Suprapubic skin (tissue), 4 donors: ENCODE results near the gene OR52E5. TPM values are rescaled to one million over a fixed set of nuclear protein-coding genes. Genes with fewer than 3 reads are reported as not detected.

Experiments
- DNase-seq, 2 donors: peaks; one replicate each; pipeline ENCODE4 v3.0.0-alpha.2; 2019; ENCODE audit warnings: low spot score in 2 of 2
- H3K27ac ChIP-seq: fragments of 200-600 bp; sonication (generic); one replicate; pipeline ENCODE4 v1.5.1; 2019
- H3K27me3 ChIP-seq: fragments of 200-600 bp; sonication (generic); one replicate; pipeline ENCODE4 v1.5.1; 2019
- H3K36me3 ChIP-seq: fragments of 200-600 bp; sonication (generic); one replicate; pipeline ENCODE4 v1.5.1; 2019
- H3K4me1 ChIP-seq: fragments of 200-600 bp; sonication (generic); one replicate; pipeline ENCODE4 v1.5.1; 2019
- H3K4me3 ChIP-seq: fragments of 200-600 bp; sonication (generic); one replicate; pipeline ENCODE4 v1.5.1; 2019; ENCODE audit warnings: mild to moderate bottlenecking
- H3K9me3 ChIP-seq: fragments of 200-600 bp; sonication (generic); one replicate; pipeline ENCODE4 v1.5.1; 2019
- EP300 ChIP-seq: sonication (generic); formaldehyde crosslinking; IDR thresholded peaks from one replicate; pipeline ENCODE4 v1.6.1; 2017; ENCODE audit warnings: antibody characterized with exemption
- POLR2A ChIP-seq, 2 donors: fragments of 450-650 bp; IDR thresholded peaks; one replicate each; pipeline ENCODE4 v1.6.1; 2017; ENCODE audit warnings: antibody characterized with exemption in 2 of 2, mild to moderate bottlenecking in 2 of 2, moderate library complexity in 2 of 2
- POLR2AphosphoS5 ChIP-seq, 3 donors: sonication (generic); formaldehyde crosslinking; IDR thresholded peaks; one replicate each; pipeline ENCODE4 v1.6.1; 2017; ENCODE audit warnings: antibody characterized with exemption in 3 of 3
- WGBS: methylation state at CpG from one replicate; pipeline ENCODE4 v1.1.5; 2018; 5-methylcytosine and 5-hydroxymethylcytosine counted together
- total RNA-seq, 4 donors: library from RNA; depleted of rRNA; stranded (reverse); fragments of >200 nt; gene quantifications; one replicate each; pipeline ENCODE4 v1.1.0, GENCODE V29; 2016
- TF ChIP-seq, protein P1 (sequence below), 2 donors: fragments of 200-600 bp in 1 of 2; fragments of 450-650 bp in 1 of 2; sonication (generic) in 1 of 2; IDR thresholded peaks; one replicate each; pipeline ENCODE4 v1.5.1; 2016 to 2019; ENCODE audit warnings: antibody characterized with exemption in 2 of 2, mild to moderate bottlenecking in 1 of 2, moderate library complexity in 1 of 2

OR52E5 gene
- total RNA-seq, 4 donors from 2014 or later = not detected

DNA sequence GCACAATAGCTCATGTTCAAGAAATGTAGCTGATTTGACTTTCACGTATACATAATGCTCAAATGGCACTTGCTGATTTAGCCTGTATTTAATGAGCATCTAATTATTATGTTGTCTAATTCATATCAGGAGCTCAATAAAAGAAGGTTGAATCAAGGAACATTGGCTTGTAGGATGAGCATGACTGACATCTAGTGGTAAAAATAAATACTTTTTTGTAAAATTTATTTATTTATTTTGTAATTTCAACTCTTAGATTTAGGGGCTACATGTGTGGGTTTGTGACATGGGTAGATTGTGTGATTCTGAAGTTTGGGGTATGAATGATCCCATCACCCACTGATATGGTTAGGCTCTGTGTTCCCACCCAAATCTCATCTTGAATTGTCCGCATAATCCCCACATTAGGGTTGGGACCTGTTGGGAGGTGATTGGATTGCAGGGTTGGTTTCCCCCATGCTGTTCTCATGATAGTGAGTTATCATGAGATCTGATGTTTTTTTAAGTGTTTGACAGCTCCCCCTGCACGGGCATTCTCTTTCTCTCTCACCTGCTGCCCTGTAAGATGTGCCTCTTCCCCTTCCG, 1.7 kb upstream of the OR52E5 start:
- no peak overlapping the region for H3K4me3 ChIP-seq
- H3K36me3 ChIP-seq = no peaks in the 10 kb centered on the region
- H3K27me3 ChIP-seq = no peaks in the 10 kb centered on the region
- TF ChIP-seq, protein P1, sequence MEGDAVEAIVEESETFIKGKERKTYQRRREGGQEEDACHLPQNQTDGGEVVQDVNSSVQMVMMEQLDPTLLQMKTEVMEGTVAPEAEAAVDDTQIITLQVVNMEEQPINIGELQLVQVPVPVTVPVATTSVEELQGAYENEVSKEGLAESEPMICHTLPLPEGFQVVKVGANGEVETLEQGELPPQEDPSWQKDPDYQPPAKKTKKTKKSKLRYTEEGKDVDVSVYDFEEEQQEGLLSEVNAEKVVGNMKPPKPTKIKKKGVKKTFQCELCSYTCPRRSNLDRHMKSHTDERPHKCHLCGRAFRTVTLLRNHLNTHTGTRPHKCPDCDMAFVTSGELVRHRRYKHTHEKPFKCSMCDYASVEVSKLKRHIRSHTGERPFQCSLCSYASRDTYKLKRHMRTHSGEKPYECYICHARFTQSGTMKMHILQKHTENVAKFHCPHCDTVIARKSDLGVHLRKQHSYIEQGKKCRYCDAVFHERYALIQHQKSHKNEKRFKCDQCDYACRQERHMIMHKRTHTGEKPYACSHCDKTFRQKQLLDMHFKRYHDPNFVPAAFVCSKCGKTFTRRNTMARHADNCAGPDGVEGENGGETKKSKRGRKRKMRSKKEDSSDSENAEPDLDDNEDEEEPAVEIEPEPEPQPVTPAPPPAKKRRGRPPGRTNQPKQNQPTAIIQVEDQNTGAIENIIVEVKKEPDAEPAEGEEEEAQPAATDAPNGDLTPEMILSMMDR (IDR thresholded peaks at IDR 0.05) = peak in 1 of 2 donors; percentile 16
- no peak for TF ChIP-seq POLR2AphosphoS5 (IDR thresholded peaks at IDR 0.05)
- TF ChIP-seq POLR2A (IDR thresholded peaks at IDR 0.05) = no peak
- WGBS = 68% methylated on average over 4 of the region's 4 CpGs
- no peaks in the 10 kb centered on the region for H3K4me1 ChIP-seq
- DNase-seq = no peak
- H3K9me3 ChIP-seq = no peaks in the 10 kb centered on the region
- no peak overlapping the region for H3K27ac ChIP-seq

GRCh38 chr11:5899534-5899933, 6.5 kb downstream of the OR52E5 start:
- no peaks in the 10 kb centered on the region for H3K27me3 ChIP-seq
- WGBS = 90% methylated on average over 2 of the region's 2 CpGs
- H3K9me3 ChIP-seq = no peaks in the 10 kb centered on the region
- TF ChIP-seq EP300 = no peak
- TF ChIP-seq, protein P1 (IDR thresholded peaks at IDR 0.05) = no peak
- no peak for TF ChIP-seq POLR2AphosphoS5 (IDR thresholded peaks at IDR 0.05)
- no peak for TF ChIP-seq POLR2A (IDR thresholded peaks at IDR 0.05)
- H3K27ac ChIP-seq = no peak overlapping the region
- H3K4me1 ChIP-seq = no peaks in the 10 kb centered on the region
- DNase-seq = no peak
- no peaks in the 10 kb centered on the region for H3K36me3 ChIP-seq
- H3K4me3 ChIP-seq = no peak overlapping the region

- Histone ChIP-seq H3K4me1 (no peaks in the 10 kb centered on the region), H3K4me3 (no peak overlapping the region), H3K9me3 (no peaks in the 10 kb centered on the region), H3K27ac (no peak overlapping the region), H3K27me3 (no peaks in the 10 kb centered on the region), H3K36me3 (no peaks in the 10 kb centered on the region)
- 92% methylated on average over 1 of the region's 2 CpGs for WGBS
- TF ChIP-seq POLR2AphosphoS5 (IDR thresholded peaks at IDR 0.05) (no peak), EP300 (no peak), POLR2A (IDR thresholded peaks at IDR 0.05) (no peak)
- TF ChIP-seq, protein P1 (IDR thresholded peaks at IDR 0.05) = no peak
- no peak for DNase-seq
Measured at GRCh38 chr11:5910540-5910939, 17.5 kb downstream of the OR52E5 start.

- no peak for DNase-seq
- Histone ChIP-seq H3K9me3 (peaks cover 5% of the 10 kb centered on the region), H3K4me1 (no peaks in the 10 kb centered on the region), H3K27me3 (no peaks in the 10 kb centered on the region), H3K36me3 (no peaks in the 10 kb centered on the region), H3K4me3 (no peak overlapping the region), H3K27ac (no peak overlapping the region)
- no peak for TF ChIP-seq POLR2AphosphoS5 (IDR thresholded peaks at IDR 0.05)
- TF ChIP-seq POLR2A (IDR thresholded peaks at IDR 0.05) = no peak
- TF ChIP-seq, protein P1 (IDR thresholded peaks at IDR 0.05) = no peak
- TF ChIP-seq EP300 = no peak
- WGBS = 76% methylated on average over 2 of the region's 2 CpGs
Measured at GRCh38 chr11:5922749-5923426, 29.9 kb downstream of the OR52E5 start.

DNA sequence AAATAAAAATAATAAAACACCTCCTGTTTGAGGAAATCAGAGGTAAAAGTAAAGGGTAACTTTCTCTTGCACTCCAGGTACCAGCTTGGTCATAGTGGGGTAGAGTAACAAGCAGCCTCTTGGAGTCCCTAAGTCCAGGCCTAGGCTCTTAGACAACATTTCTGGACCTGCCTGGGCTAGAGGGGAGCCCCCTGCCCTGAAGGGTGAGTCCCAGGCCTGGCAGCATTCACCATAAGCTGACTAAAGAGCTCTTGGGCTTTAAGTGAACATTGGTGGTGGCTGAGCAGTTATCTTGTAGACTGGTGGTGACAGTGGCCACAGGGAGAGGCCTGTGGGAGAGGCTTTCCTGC, 30.4 kb downstream of the OR52E5 start:
- peaks cover 8% of the 10 kb centered on the region for H3K9me3 ChIP-seq
- no peak for DNase-seq
- no peak overlapping the region for H3K4me3 ChIP-seq
- H3K4me1 ChIP-seq = no peaks in the 10 kb centered on the region
- no peaks in the 10 kb centered on the region for H3K36me3 ChIP-seq
- TF ChIP-seq POLR2A (IDR thresholded peaks at IDR 0.05) (no peak), POLR2AphosphoS5 (IDR thresholded peaks at IDR 0.05) (no peak), EP300 (no peak)
- TF ChIP-seq, protein P1 (IDR thresholded peaks at IDR 0.05) = no peak
- H3K27me3 ChIP-seq = no peaks in the 10 kb centered on the region
- H3K27ac ChIP-seq = no peak overlapping the region
